HG02938 (cell line): Measurements from ENCODE around the gene PEX5L.
"Not testable (repeated sequence)": the region's sequence is repeated elsewhere in the genome, so short reads cannot be mapped to it uniquely, and the experiment has no call there.

Experiments
- ATAC-seq: cut with Tn5 transposase; IDR thresholded peaks from one replicate; pipeline ENCODE4 v1.9.1; 2021; ENCODE audit warnings: mild to moderate bottlenecking, moderate library complexity; ENCODE audit not compliant: unreplicated experiment

Gene PEX5L

DNA sequence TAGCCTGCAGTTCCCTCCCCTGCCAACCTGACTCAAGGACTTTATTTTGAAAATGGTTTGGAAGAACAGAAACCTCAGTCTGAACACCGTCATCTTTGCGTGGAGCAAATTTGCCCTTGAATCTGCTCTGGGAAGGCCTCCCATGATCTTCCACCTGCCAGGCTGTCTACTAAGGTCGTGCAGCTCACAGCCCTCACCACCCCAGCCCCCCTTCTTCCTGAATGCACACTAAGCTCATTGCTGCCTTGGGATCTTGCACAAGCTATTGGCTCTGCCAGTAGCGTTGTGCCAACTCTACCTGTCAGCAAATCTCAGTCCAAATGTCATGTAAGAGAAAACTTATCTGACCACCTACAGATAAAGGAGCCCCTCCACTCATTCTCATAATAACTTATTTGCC, 242.4 kb downstream of the PEX5L start:
- ATAC-seq: no peak

DNA sequence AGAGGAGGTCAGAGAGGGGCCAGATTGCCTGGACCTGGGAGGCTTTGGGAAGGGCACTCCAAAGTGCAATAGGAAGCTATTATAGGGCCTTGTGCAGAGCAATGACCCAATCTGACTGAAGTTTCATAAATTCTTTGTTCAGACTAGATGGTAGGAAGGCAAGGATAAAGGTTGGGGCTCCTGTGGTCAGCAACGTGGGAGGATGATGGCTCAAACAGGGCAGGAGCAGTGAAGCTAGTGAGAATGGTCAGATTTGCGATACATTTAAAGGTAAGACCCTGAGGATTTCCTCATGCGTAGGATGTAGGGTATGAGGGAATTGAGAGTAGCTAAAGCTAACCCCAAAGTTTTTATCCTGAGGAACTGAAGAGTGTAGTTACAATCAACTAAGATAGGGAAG, 244.9 kb downstream of the PEX5L start:
- ATAC-seq: no peak

DNA sequence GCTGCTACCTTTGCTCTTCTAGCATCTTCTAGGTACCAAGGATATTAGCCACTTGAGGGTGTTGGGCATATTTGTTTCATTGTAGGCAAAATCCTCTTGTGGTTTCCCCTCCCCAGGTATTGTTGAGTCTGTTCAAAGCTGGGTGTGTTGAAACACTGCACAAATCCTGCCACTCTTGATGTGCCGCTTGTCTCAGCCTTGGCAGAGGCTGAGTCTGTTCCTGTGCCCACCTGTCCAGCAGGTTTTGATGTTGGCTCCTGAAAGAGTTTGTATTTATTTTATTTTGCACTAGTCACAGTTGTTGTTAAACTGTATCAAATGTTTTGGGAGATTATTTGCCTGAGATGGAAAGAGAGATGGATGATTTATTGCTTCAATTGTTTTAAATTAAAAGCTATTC, 247.7 kb downstream of the PEX5L start:
- no peak for ATAC-seq

- not testable (repeated sequence) for ATAC-seq
Measured at GRCh38 chr3:179782841-179783240, 253.9 kb downstream of the PEX5L start.

DNA sequence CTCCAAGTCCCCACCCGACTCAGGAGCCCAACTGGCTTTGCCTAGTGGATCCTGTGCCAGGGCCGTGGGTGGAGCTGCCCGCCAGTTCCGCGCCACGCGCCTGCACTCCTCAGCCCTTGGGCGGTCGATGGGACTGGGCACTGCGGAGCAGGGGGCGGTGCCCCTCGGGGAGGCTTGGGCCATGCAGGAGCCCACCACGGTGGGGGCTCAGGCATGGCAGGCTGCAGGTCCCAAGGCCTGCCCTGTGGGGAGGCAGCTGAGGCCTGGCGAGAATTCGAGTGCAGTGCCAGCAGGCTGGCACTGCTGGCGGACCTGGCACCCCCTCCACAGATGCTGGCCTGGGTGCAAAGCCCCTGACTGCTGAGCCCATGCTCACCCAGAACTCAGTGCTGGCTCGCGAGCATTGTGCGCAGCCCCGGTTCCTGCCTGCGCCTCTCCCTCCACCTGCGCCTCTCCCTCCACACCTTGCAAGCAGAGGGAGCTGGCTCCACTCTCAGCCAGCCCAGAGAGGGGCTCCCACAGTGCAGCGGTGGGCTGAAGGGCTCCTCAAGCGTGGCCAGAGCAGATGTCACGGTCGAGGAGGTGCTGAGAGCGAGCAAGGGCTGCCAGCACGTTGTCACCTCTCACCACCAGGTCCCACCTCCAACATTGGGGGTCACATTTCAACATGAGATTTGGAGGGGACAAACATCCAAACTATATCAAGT, 261.2 kb downstream of the PEX5L start:
- no peak for ATAC-seq

DNA sequence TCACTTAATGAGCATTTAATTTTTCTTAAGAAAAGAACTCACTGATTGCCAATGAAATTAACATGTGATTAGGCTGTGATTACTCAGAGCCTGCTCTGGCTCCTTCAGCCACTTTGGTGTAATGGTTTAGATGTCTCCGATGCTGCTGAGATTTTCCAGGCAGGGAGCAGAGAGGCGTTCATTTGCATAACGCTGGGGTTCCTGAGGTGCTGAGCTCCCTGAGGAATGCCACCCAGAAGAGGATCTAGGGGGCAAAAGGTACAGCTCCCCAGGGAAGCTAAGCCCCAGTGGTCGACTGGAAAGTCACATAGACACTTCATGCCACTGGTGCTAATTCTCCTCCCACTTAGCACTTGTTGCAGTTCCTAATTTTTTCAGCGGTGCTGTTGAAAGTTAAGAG, 264.4 kb downstream of the PEX5L start:
- ATAC-seq: no peak

DNA sequence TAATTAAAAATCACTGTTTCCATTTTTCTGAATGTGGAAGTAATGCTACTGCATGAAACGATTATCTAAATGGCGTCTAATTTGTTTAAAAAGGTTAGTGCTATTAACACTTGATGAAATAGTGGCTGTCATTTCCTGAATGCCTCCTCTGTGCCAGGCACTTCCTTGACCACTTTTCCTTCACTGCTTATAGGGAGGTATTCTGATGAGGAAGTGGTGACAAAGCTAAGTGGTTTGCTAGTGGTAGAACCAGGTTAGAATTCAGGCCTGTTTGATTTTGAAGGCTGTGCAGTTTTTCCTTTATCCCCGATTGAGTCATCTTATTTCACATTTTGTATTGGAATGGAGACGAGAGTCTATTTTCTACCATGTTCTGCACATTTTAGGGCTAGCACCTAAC, 264.9 kb downstream of the PEX5L start:
- no peak for ATAC-seq

DNA sequence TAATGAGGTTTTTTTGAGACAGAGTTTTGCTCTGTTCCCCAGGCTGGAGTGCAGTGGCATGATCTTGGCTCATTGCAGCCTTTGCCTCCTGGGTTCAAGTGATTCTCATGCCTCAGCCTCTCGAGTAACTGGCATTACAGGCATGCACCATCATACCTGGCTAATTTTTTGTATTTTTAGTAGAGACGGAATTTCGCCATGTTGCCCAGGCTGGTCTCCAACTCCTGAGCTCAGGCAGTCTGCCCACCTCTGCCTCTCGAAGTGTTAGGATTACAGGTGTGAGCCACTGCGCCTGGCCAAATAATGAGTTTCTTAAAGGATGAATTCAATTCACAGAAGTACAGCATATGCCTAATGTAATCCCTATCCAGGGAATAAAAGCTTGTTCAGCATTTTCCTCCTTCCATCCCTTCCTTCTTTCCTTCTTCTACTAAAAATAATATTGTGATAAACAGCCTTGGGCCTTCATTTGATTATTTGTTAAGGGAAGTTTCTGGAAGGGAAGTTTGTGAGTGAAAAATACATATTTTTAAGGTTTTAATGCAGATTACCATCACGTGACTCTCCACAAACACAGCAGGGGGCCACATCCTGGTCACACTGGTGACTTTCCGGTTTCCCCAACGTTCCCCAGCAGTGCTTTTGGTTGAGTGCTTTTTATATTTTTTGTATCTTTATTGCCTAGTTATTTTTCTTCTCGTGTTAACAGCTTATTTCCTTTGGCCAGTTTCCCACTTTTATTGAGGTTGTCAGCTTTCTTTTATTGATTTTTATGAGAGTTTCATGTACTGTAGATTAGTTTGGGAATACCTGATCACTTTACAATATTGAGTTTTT, 267.1 kb downstream of the PEX5L start:
- no peak for ATAC-seq

GRCh38 chr3:179768080-179768479, 268.7 kb downstream of the PEX5L start:
- no peak for ATAC-seq

GRCh38 chr3:179766416-179767133, 270.2 kb downstream of the PEX5L start:
- no peak for ATAC-seq

- no peak for ATAC-seq
Measured at GRCh38 chr3:179765396-179765795, 271.3 kb downstream of the PEX5L start.

GRCh38 chr3:179760944-179761343, 275.8 kb downstream of the PEX5L start:
- ATAC-seq: no peak

DNA sequence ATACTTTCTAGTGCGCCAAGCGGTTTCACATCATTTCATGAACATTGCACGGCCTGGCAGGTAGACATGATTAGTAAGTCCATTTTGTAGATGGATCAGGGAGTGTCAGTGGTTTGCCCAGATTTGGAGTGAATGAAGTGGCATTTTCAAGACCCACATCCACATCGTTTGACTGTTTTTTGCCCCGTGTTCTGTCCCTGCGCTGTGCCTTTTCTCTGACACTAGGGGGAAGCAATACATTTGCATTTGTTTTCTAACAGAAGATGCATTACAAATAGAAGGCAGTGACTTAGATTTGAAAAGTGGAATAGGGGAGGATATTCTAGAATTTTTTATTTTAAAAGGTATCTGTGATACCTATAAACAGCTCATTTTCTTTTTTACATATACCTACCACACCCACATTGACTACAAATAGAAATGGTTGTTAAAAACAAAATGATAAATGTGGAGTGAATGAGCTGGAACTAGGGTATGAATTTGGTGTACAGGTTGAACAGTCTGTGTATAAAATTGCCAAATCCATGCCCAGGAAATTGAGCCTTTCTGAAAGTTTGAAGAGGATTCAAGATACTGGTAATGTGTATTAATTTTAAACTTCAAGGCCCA, 285.9 kb downstream of the PEX5L start:
- no peak for ATAC-seq

GRCh38 chr3:179745716-179746115, 291.0 kb downstream of the PEX5L start:
- ATAC-seq: no peak

DNA sequence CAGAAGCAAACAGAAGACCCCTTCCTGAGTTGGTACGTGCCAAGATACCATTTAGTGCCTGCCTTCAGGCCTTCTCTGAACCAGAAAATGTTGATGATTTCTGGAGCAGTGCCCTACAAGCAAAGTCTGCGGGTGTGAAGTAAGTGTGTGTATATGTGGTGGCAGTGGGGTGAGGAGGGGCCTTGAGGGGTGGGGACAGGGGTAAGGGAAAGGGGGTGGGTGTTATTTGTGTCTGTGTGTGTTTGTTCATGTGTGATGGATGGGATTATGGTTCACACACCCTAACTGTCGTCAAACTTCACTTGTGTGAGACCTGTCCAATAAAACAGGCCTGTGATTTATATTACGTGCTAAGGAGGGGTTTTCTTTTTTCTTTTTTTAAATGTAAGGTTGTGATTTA, 291.7 kb downstream of the PEX5L start:
- no peak for ATAC-seq
